HPDE6-E6E7 (cell line): ENCODE results near the gene FAM83E.
"Not testable (repeated sequence)": the region's sequence is repeated elsewhere in the genome, so short reads cannot be mapped to it uniquely, and the experiment has no call there.

ENCODE experiments used
- DNase-seq: peaks from one replicate; pipeline ENCODE4 v3.0.0; 2011; ENCODE audit warnings: missing footprints; ENCODE audit errors: extremely low spot score

The FAM83E gene

GRCh38 chr19:48641850-48642249 lies 27.0 kb upstream of the FAM83E start:
- no peak for DNase-seq

- no peak for DNase-seq
Measured at GRCh38 chr19:48639483-48640375, 24.9 kb upstream of the FAM83E start.

GRCh38 chr19:48638831-48639381 lies 24.0 kb upstream of the FAM83E start:
- no peak for DNase-seq

- peak; percentile 87 for DNase-seq
Measured at GRCh38 chr19:48637948-48638830, 23.3 kb upstream of the FAM83E start.

- DNase-seq: peak; percentile 87
Measured at GRCh38 chr19:48637449-48637947, 22.6 kb upstream of the FAM83E start.

GRCh38 chr19:48636859-48637448 lies 22.1 kb upstream of the FAM83E start, which contains the start of gene DBP:
Gene DBP, minus strand, starts transcription at chr19:48637379. Its CDS starts 385 bp downstream, at chr19:48636994.
- DNase-seq: no peak

- no peak for DNase-seq
Measured at GRCh38 chr19:48635966-48636858, 21.3 kb upstream of the FAM83E start.

- no peak for DNase-seq
Measured at GRCh38 chr19:48635263-48635965, 20.5 kb upstream of the FAM83E start.

- no peak for DNase-seq
Measured at GRCh38 chr19:48634424-48635262, 19.8 kb upstream of the FAM83E start.

- DNase-seq: no peak
Measured at GRCh38 chr19:48634036-48634342, 19.1 kb upstream of the FAM83E start.

- DNase-seq: no peak
Measured at GRCh38 chr19:48633148-48634035, 18.5 kb upstream of the FAM83E start.

- DNase-seq: no peak
Measured at GRCh38 chr19:48632692-48633147, 17.8 kb upstream of the FAM83E start.

GRCh38 chr19:48632286-48632685 lies 17.4 kb upstream of the FAM83E start:
- DNase-seq: not testable (repeated sequence)

- no peak for DNase-seq
Measured at GRCh38 chr19:48631225-48631624, 16.3 kb upstream of the FAM83E start.

- no peak for DNase-seq
Measured at GRCh38 chr19:48630296-48631063, 15.6 kb upstream of the FAM83E start.

- DNase-seq: no peak
Measured at GRCh38 chr19:48629599-48630295, 14.9 kb upstream of the FAM83E start.

GRCh38 chr19:48629297-48629598 lies 14.4 kb upstream of the FAM83E start:
- DNase-seq: no peak
